COR-L47 (cell line): ENCODE results near the gene ASCC3.
"Not testable (repeated sequence)": the region's sequence is repeated elsewhere in the genome, so short reads cannot be mapped to it uniquely, and the experiment has no call there.

Source experiments
- DNase-seq: peaks from one replicate; lab custom pipeline; 2025; lab: John Stamatoyannopoulos, UW

Gene ASCC3

GRCh38 chr6:100662264-100662663, 218.9 kb downstream of the ASCC3 start:
- DNase-seq = no peak

DNA sequence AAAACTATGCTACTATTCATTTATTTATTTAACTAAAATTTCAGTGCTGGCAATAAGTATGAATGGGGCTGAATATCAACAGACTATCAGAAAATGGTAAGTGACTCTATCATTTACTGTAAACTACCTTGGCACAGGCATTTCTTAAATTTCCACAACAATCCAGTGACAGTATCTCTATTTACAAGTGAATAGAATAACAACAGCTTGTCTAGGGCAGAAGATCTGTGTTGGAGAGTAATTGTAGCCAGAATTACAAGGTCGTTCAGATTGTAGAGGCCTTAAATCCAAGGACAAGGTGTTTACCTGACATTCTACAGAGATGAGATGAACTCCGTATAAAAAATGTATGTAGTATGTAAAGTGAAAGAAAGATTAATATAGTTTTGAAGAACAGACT, 222.6 kb downstream of the ASCC3 start:
- no peak for DNase-seq

- DNase-seq = peak; percentile 67
Measured at GRCh38 chr6:100657678-100658330, 223.3 kb downstream of the ASCC3 start.

DNA sequence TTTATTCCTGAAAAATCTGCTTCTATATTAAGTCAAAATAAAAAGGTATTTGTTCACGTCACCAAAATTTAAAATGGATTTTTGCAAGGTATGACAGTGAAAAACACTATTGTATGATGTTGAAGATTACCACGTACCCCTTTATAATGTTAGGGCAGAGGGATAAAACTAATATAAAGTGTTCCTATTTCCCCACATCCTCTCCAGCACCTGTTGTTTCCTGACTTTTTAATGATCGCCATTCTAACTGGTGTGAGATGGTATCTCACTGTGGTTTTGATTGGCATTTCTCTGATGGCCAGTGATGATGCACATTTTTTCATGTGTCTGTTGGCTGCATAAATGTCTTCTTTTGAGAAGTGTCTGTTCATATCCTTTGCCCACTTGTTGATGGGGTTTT, 240.0 kb downstream of the ASCC3 start:
- not testable (repeated sequence) for DNase-seq

DNA sequence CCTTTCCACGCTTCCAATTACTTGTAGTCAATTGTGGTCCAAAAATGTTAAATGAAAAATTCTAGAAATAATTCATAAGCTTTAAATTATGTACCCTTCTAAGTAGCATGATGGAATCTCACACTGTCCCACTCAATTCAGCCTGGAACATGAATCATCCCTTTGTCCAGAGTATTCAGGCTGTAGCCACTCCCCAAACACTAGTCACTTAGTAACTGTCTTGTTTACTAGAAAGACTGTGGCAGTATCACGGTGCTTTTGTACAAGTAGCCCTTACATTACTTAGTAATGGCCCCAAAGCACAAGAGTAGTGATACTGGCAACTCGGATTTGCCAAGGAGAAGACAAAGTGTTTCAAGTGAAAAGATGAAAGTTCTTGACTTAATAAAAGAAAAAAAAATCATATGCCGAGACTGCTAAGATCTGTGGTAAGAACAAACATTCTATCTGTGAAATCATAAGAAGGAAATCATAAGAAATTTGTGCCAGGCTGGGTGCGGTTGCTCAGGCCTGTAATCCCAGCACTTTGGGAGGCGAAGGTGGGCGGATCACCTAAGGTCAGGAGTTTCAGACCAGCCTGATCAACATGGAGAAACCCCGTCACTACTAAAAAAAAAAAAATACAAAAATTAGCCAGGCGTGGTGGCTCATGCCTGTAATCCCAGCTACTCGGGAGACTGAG, 247.9 kb downstream of the ASCC3 start:
- no peak for DNase-seq

- DNase-seq = no peak
Measured at GRCh38 chr6:100630536-100630935, 250.6 kb downstream of the ASCC3 start.

- DNase-seq = no peak
Measured at GRCh38 chr6:100627911-100628758, 253.0 kb downstream of the ASCC3 start.

- peak; percentile 17 for DNase-seq
Measured at GRCh38 chr6:100626721-100627120, 254.4 kb downstream of the ASCC3 start.

DNA sequence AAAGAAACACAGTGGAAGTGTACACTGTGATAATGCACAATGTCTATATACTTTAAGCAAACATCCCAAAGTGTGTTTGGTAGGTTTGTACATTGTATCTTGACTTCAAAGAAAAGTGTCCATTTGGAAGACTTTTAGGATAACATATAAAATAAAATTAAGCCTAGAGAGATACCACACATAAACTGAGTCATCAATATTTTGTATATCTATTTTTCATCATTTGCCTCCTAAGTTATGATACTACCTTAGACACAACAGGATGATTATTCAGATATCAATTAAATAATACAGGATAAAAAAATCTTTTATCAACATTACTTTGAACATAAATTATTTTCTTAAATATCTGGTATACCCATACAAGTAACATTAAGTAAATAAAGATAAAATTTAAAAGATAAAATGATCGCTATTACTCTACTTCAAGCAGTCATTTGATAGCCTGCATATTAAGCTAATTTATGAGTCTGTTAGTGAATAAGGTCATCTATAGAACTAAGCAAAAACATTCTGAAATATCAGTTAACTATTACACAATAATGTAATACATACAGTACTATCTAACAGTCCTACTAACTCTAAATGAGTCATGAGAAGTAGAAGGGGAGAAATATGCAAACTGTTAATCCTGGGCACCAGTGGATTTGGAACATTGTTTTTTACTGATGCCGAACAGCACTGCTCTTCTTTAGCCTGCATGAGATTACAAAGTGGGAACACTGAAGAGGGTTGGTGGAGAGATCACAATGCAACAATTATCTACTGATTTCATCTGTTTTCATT, 258.0 kb downstream of the ASCC3 start:
- no peak for DNase-seq

GRCh38 chr6:100620085-100620840, 260.9 kb downstream of the ASCC3 start:
- DNase-seq = no peak

- DNase-seq = no peak
Measured at GRCh38 chr6:100618351-100618671, 262.8 kb downstream of the ASCC3 start.

DNA sequence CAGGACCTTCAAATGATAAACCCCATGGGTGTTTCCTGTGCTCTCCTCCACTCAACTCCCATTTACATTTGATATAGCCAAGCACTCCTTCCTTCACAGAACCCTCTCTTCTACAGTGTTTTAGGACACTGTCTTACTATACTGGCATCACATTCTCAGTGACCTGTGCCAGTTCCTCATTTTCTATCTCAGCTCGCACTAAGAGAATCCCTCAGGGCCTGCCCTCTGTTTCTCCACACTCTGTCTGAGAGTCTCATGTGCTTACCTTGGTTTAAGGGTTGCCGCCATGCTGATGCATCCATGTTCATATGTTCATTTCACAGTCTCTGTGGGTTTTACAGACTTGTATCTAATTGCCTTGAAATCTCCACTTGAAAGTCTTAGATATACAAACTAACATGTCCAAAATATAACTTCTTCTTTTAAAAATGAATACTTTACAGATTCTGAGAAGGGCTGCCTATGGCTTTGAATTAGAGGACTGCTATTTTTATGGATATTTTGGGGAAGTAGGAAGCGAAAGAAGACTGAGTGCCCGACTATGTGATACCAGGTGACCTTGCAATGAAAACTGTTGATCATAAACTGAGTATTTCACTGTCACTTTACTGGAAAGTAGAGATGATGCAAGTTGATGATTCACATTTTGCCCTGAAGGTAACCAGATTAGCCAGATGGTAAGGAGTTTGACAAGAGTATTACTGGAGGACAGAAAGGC, 263.3 kb downstream of the ASCC3 start:
- DNase-seq = no peak

DNA sequence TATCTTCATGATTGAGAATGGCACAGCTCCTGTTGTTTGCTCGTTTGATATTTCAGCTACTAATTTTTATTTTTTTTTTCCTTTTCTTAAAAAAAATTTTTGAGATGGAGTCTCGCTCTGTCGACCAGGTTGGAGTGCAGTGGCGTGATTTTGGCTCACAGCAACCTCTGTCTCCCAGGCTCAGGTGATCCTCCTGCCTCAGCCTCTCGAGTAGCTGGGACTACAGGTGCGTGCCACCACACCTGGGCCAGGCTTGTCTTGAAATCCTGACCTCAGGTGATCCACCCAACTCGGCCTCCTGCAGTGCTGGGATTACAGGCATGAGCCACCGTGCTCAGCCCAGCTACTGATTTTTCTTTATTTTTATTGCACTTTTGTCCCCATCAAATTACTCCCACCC, 266.2 kb downstream of the ASCC3 start:
- DNase-seq = no peak

DNA sequence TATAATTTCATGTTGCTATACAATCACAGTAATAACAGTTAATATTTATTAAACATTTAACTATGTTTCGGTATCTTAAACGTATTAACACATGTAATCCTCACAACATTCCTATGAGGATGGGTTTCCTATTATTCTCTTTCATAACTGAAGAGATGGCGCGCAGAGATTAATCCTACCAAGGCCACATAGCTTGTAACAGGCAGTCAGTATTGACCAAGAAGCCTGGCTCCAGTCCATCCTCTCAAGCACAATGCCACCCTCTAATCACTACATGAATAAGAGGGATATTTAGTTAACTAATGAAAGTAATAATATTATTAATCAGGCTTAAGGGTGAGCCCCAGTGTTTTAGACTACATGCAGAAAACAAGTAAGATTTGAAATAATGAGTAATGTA, 266.7 kb downstream of the ASCC3 start:
- no peak for DNase-seq

DNA sequence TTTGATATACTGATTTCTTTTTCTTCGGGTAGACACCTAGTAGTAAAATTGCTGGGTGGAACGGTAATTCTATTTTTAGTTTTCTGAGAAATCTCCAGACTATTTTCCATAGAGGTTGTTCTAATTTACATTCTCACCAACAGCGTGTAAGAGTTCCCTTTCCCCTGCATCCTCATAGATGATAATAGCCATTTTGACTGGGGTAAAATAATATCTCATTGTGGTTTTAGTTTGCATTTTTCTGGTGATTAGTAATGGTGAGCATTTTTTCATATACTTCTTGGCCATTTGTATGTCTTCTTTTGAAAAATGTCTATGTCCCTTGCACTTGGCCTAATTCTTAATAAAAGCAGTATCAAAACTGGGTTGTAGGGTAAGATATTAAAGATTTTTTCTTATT, 267.5 kb downstream of the ASCC3 start:
- DNase-seq = no peak

- no peak for DNase-seq
Measured at GRCh38 chr6:100612094-100612493, 269.0 kb downstream of the ASCC3 start.

DNA sequence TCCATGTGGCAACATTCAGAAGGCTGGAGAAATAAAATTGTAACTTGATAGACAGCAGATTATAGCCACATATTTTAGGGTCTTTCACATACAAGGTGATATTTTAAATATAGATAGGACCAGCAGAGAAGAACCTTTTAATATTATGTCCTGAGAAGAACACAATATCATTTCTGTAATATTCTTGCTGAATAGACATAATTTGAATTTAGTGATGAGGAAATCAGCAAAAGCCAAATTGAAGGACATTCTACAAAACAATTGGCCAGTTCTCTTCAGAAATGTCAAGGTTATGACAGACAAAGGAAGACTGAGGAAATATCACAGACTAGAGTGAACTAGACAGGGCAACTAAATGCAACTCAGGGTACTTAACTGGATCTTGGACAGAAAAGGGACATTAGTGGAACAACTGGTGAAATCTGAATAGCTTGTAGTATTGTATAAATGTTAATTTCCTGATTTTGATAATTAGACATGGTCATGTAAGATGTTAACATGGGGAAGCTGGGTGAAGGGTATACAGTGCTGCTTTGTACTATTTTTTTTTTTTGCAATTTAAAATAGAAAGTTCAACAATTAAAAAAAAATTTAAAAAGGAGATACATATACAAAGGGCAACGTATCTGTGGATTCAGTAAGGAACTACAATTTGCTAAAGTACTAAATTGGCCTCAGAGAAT, 281.9 kb downstream of the ASCC3 start:
- no peak for DNase-seq

GRCh38 chr6:100595456-100595855, 285.7 kb downstream of the ASCC3 start:
- no peak for DNase-seq

GRCh38 chr6:100593522-100593921, 287.6 kb downstream of the ASCC3 start:
- no peak for DNase-seq

DNA sequence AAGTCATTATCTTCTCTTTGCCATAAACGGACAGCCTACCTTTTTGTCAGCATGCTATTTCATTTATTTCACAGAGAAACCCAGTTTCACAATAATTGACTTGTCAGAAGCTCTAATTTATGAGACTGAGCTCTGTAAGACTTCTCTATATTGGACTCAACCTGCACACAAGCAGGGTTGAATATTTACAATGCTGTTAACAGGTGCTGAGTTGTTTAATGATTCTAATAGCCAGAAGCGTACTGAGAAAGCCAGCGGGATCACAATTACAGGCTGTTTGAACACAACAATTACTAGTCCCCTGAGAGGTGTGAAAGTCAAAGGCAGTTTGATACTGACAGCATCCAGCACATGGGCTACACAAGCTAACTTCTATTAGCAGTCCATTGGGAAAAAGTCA, 288.2 kb downstream of the ASCC3 start:
- peak; percentile 98 for DNase-seq
